ENCODE measurements around the gene MLKL.

The MLKL gene

GRCh38 chr16:74699666-74700065, 996 bp downstream of the MLKL start:
- TF ChIP-seq FOXM1 (IDR thresholded peaks at IDR 0.05; ENCODE audit: borderline replicate concordance) (no peak), NFRKB (IDR thresholded peaks at IDR 0.05) (no peak), ELF4 (IDR thresholded peaks at IDR 0.05) (no peak), TARDBP (IDR thresholded peaks at IDR 0.05) (no peak), L3MBTL2 (conservative IDR thresholded peaks at IDR 0.05) (no peak), ARNT (IDR thresholded peaks at IDR 0.05) (no peak), HDGF (IDR thresholded peaks at IDR 0.05; ENCODE audit: borderline replicate concordance) (no peak), BHLHE40 (IDR thresholded peaks at IDR 0.05; ENCODE audit: borderline replicate concordance) (no peak), CTBP1 (IDR thresholded peaks at IDR 0.05; ENCODE audit: borderline replicate concordance) (no peak), SP1 (IDR thresholded peaks at IDR 0.05) (no peak), FOXK2 (IDR thresholded peaks at IDR 0.05) (no peak), FOXA1 (IDR thresholded peaks at IDR 0.05) (no peak), ZNF384 (IDR thresholded peaks at IDR 0.05) (no peak), SUZ12 (IDR thresholded peaks at IDR 0.05) (no peak), LEF1 (IDR thresholded peaks at IDR 0.05; ENCODE audit: borderline replicate concordance) (no peak)
- TF ChIP-seq, protein P1, sequence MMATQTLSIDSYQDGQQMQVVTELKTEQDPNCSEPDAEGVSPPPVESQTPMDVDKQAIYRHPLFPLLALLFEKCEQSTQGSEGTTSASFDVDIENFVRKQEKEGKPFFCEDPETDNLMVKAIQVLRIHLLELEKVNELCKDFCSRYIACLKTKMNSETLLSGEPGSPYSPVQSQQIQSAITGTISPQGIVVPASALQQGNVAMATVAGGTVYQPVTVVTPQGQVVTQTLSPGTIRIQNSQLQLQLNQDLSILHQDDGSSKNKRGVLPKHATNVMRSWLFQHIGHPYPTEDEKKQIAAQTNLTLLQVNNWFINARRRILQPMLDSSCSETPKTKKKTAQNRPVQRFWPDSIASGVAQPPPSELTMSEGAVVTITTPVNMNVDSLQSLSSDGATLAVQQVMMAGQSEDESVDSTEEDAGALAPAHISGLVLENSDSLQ (IDR thresholded peaks at IDR 0.05): no peak
- DNase-seq (ENCODE audit: extremely low spot score): no peak
- ChIA-PET POLR2A (no interaction called here), CTCF (interaction anchor here (1.4 kb wide), 1 partner anchor 10 kb away, joined by 4 read pairs; no protein-coding TSS in a partner anchor)

DNA sequence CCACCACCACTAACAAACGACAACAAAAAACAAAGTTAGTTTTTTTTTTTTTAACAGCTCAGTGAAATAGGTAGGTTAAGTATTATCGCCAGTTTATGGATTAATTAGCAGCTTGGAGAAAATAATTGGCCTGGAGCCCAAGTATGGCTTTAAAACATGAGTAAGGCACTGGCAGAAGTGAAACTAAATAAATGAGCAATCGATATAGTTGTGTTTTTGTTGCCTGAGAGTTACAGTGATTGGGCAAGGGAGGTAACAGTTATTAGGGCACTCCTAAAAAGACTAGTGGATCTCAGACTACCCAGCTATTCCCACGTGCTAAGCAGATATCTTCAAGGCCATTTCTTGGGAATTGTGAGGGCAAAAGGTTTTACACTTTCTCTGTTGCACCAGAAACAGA, 2.4 kb downstream of the MLKL start:
- CTCF ChIA-PET: no interaction called here
- no peak for DNase-seq (ENCODE audit: extremely low spot score)
- TF ChIP-seq NFRKB (IDR thresholded peaks at IDR 0.05): no peak
- no peak for TF ChIP-seq ELF4 (IDR thresholded peaks at IDR 0.05)
- TF ChIP-seq FOXA1 (IDR thresholded peaks at IDR 0.05): no peak
- TF ChIP-seq, protein P1 (IDR thresholded peaks at IDR 0.05): no peak
- TF ChIP-seq FOXM1 (IDR thresholded peaks at IDR 0.05; ENCODE audit: borderline replicate concordance): no peak
- no peak for TF ChIP-seq CTBP1 (IDR thresholded peaks at IDR 0.05; ENCODE audit: borderline replicate concordance)
- POLR2A ChIA-PET: no interaction called here

GRCh38 chr16:74695450-74696422, 4.9 kb downstream of the MLKL start:
- peak; percentile 93 for DNase-seq (ENCODE audit: extremely low spot score)
- no peak for TF ChIP-seq TARDBP (IDR thresholded peaks at IDR 0.05)
- peak; percentile 79 for TF ChIP-seq L3MBTL2 (conservative IDR thresholded peaks at IDR 0.05)
- POLR2A ChIA-PET: interaction anchor here (1.4 to 2.1 kb wide), 3 partner anchors 15 to 29 kb away, joined by 3 to 10 read pairs (median 3); partner anchors contain the start of gene RFWD3
- CTCF ChIA-PET: interaction anchor here (0.6 to 1.1 kb wide), 2 partner anchors 167 to 274 kb away, joined by 3 to 4 read pairs; no protein-coding TSS in a partner anchor

- ChIA-PET POLR2A (no interaction called here), CTCF (interaction anchor here (0.8 to 0.9 kb wide), 2 partner anchors 9 to 172 kb away, joined by 3 read pairs; no protein-coding TSS in a partner anchor)
These were observed 9.4 kb downstream of the MLKL start for GRCh38 chr16:74691093-74691855.

GRCh38 chr16:74682556-74682955, 18.1 kb downstream of the MLKL start:
- DNase-seq (ENCODE audit: extremely low spot score): no peak
- POLR2A ChIA-PET: no interaction called here
- TF ChIP-seq SP1 (IDR thresholded peaks at IDR 0.05): no peak
- no peak for TF ChIP-seq NFRKB (IDR thresholded peaks at IDR 0.05)
- TF ChIP-seq CTBP1 (IDR thresholded peaks at IDR 0.05; ENCODE audit: borderline replicate concordance): no peak
- TF ChIP-seq ELF4 (IDR thresholded peaks at IDR 0.05): no peak
- no peak for TF ChIP-seq ZNF384 (IDR thresholded peaks at IDR 0.05)
- TF ChIP-seq FOXK2 (IDR thresholded peaks at IDR 0.05): no peak
- TF ChIP-seq, protein P1 (IDR thresholded peaks at IDR 0.05): no peak
- no peak for TF ChIP-seq ARNT (IDR thresholded peaks at IDR 0.05)
- CTCF ChIA-PET: interaction anchor here (0.9 kb wide), 1 partner anchor 8 kb away, joined by 3 read pairs; no protein-coding TSS in a partner anchor

More at GRCh38 chr16:74691093-74691855, 9.4 kb downstream of the MLKL start:
- no peak for DNase-seq (ENCODE audit: extremely low spot score)
- TF ChIP-seq FOXA1 (IDR thresholded peaks at IDR 0.05) (no peak), BHLHE40 (IDR thresholded peaks at IDR 0.05; ENCODE audit: borderline replicate concordance) (no peak), FOXM1 (IDR thresholded peaks at IDR 0.05; ENCODE audit: borderline replicate concordance) (no peak), HDGF (IDR thresholded peaks at IDR 0.05; ENCODE audit: borderline replicate concordance) (no peak), ARNT (IDR thresholded peaks at IDR 0.05) (no peak), ZNF384 (IDR thresholded peaks at IDR 0.05) (no peak), FOXK2 (IDR thresholded peaks at IDR 0.05) (no peak), SP1 (IDR thresholded peaks at IDR 0.05) (no peak), SUZ12 (IDR thresholded peaks at IDR 0.05) (no peak)
- TF ChIP-seq, protein P1 (IDR thresholded peaks at IDR 0.05): no peak
